DOHH2 (cell line): Measurements from ENCODE around the gene IGFBP2.

ENCODE experiments used
- H3F3A ChIP-seq: fragments of 200-600 bp; sonication (generic), shearing (Covaris generic); 2 replicates; pipeline ENCODE4 v1.6.0; 2016; ENCODE audit warnings: antibody characterized with exemption, mild to moderate bottlenecking; ENCODE audit not compliant: control insufficient read depth, insufficient read depth
- H3K27ac ChIP-seq: fragments of 200-600 bp; sonication (generic); 2 replicates; pipeline ENCODE4 v1.5.1; 2014; ENCODE audit warnings: low read depth, mild to moderate bottlenecking, low read length, moderate library complexity
- H3K27me3 ChIP-seq: fragments of 200-600 bp; sonication (generic); 2 replicates; pipeline ENCODE4 v1.6.1; 2014; ENCODE audit warnings: mild to moderate bottlenecking, low read length, mixed read lengths; ENCODE audit not compliant: control insufficient read depth
- H3K36me3 ChIP-seq: fragments of 200-600 bp; sonication (generic); 2 replicates; pipeline ENCODE4 v1.6.1; 2014; ENCODE audit warnings: mild to moderate bottlenecking, low read length, moderate library complexity, mixed read lengths; ENCODE audit not compliant: control insufficient read depth
- H3K4me1 ChIP-seq: fragments of 200-600 bp; sonication (generic); 2 replicates; pipeline ENCODE4 v1.6.1; 2014; ENCODE audit warnings: mild to moderate bottlenecking, low read length, mixed read lengths; ENCODE audit not compliant: control insufficient read depth
- H3K4me2 ChIP-seq: fragments of 200-600 bp; sonication (generic); 2 replicates; pipeline ENCODE4 v1.6.0; 2014; ENCODE audit warnings: mild to moderate bottlenecking, low read length, moderate library complexity
- H3K4me3 ChIP-seq: fragments of 200-600 bp; sonication (generic); 2 replicates; pipeline ENCODE4 v1.5.1; 2014; ENCODE audit warnings: mild to moderate bottlenecking, low read length, mixed read lengths
- H3K79me2 ChIP-seq: fragments of 200-600 bp; sonication (generic); 2 replicates; pipeline ENCODE4 v1.6.1; 2014; ENCODE audit warnings: mild to moderate bottlenecking, low read length, mixed read lengths; ENCODE audit not compliant: control insufficient read depth
- H3K9me2 ChIP-seq: fragments of 200-600 bp; sonication (generic); replicated peaks from 2 replicates; pipeline ENCODE4 v1.6.1; 2014; ENCODE audit warnings: mild to moderate bottlenecking, low read length, mixed read lengths; ENCODE audit not compliant: control insufficient read depth
- H3K9me3 ChIP-seq: fragments of 200-600 bp; sonication (generic); 2 replicates; pipeline ENCODE4 v1.6.1; 2014; ENCODE audit warnings: antibody characterized with exemption, low read length, mixed read lengths; ENCODE audit not compliant: control insufficient read depth, insufficient read depth
- H4K20me1 ChIP-seq: fragments of 200-600 bp; sonication (generic); 2 replicates; pipeline ENCODE4 v1.6.0; 2014; ENCODE audit warnings: low read depth, mild to moderate bottlenecking, antibody characterized with exemption, low read length, moderate library complexity; ENCODE audit not compliant: control insufficient read depth, insufficient read depth
- EZH2phosphoT487 ChIP-seq: fragments of 200-600 bp; sonication (generic); IDR thresholded peaks from 2 replicates; pipeline ENCODE4 v1.6.1; 2017; ENCODE audit warnings: borderline replicate concordance, mild to moderate bottlenecking, antibody characterized with exemption, low read length, moderate library complexity, mixed read lengths
- TF ChIP-seq, protein P1 (sequence below): fragments of 200-600 bp; sonication (generic); IDR thresholded peaks from one replicate; pipeline ENCODE4 v1.5.1; 2014; ENCODE audit warnings: antibody characterized with exemption, mild to moderate bottlenecking, low read depth, low read length; ENCODE audit not compliant: poor library complexity, severe bottlenecking

IGFBP2 gene

DNA sequence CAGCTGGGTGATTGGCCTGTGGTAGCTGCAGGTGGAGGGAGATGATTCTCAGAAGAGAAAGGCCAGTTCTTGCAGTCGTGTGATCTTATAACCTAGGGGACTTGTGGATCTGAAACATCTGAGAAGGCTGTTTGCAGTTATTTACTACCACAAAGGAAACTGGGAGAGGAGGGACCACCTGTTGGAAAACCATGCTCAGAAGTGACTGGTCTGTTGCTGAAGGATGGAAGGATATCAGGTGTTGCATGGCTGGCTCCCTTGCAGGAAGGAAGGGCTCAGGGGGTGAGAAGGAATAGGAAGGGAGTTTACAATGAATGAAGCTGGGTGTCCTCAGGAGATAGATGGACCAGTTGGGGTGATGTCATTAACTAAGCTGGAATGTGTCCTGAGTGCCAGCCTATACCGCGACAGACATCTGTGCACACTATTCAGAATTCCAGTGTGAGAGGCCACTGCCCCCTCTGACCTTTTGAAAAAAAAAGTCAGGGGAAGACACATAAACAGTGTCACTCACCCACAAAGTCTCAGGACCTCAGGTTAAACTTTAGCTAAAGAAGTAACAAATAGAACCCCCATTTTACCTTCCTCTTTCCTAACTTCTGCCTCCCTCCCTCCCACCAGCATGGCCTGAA, 17.5 kb downstream of the IGFBP2 start:
- no peaks in the 10 kb centered on the region for H3F3A ChIP-seq
- no peaks in the 10 kb centered on the region for H3K79me2 ChIP-seq
- H3K27ac ChIP-seq, result no peak overlapping the region
- H3K9me2 ChIP-seq, result no peaks in the 10 kb centered on the region
- TF ChIP-seq EZH2phosphoT487, result no peak
- TF ChIP-seq, protein P1, sequence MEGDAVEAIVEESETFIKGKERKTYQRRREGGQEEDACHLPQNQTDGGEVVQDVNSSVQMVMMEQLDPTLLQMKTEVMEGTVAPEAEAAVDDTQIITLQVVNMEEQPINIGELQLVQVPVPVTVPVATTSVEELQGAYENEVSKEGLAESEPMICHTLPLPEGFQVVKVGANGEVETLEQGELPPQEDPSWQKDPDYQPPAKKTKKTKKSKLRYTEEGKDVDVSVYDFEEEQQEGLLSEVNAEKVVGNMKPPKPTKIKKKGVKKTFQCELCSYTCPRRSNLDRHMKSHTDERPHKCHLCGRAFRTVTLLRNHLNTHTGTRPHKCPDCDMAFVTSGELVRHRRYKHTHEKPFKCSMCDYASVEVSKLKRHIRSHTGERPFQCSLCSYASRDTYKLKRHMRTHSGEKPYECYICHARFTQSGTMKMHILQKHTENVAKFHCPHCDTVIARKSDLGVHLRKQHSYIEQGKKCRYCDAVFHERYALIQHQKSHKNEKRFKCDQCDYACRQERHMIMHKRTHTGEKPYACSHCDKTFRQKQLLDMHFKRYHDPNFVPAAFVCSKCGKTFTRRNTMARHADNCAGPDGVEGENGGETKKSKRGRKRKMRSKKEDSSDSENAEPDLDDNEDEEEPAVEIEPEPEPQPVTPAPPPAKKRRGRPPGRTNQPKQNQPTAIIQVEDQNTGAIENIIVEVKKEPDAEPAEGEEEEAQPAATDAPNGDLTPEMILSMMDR, result no peak
- no peaks in the 10 kb centered on the region for H4K20me1 ChIP-seq
- H3K27me3 ChIP-seq, result peaks cover 7% of the 10 kb centered on the region; the same call in 1 of the 2 replicates
- H3K4me1 ChIP-seq, result no peaks in the 10 kb centered on the region
- H3K9me3 ChIP-seq, result peaks cover 10% of the 10 kb centered on the region; the same call in 1 of the 2 replicates
- H3K4me3 ChIP-seq, result no peak overlapping the region
- no peak overlapping the region for H3K4me2 ChIP-seq
- no peaks in the 10 kb centered on the region for H3K36me3 ChIP-seq

DNA sequence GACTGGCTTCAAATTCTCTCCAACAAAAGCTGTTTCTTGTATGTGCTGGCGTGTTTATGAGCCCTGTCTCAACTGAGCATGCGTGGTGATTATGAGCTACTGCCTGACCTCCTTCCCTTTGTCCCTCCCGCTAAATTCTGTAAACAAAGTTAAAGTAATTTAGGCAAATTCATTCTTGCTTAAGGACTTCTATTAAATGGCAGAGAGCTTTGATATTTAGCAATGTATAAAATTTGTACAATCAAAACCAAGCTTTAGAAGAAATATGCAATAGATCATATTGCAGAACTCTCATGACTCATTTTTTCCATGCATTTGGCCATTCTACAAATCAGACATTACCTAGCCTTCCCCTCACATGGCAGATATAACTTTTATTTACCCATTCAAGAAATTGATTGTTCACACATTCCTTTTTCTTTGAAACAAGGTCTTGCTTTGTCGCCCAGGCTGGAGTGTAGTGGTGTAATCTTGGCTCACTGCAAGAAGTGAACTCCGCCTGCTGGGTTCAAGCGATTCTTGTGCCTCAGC, 18.2 kb downstream of the IGFBP2 start:
- no peaks in the 10 kb centered on the region for H3K79me2 ChIP-seq
- no peak overlapping the region for H3K4me2 ChIP-seq
- no peaks in the 10 kb centered on the region for H3K36me3 ChIP-seq
- no peaks in the 10 kb centered on the region for H3F3A ChIP-seq
- H3K9me3 ChIP-seq, result peaks cover 4% of the 10 kb centered on the region; the same call in 1 of the 2 replicates
- H4K20me1 ChIP-seq, result no peaks in the 10 kb centered on the region
- H3K9me2 ChIP-seq, result no peaks in the 10 kb centered on the region
- TF ChIP-seq, protein P1, result no peak
- TF ChIP-seq EZH2phosphoT487, result no peak
- no peak overlapping the region for H3K27ac ChIP-seq
- peaks cover 7% of the 10 kb centered on the region; the same call in 1 of the 2 replicates for H3K27me3 ChIP-seq
- H3K4me3 ChIP-seq, result no peak overlapping the region
- H3K4me1 ChIP-seq, result no peaks in the 10 kb centered on the region

DNA sequence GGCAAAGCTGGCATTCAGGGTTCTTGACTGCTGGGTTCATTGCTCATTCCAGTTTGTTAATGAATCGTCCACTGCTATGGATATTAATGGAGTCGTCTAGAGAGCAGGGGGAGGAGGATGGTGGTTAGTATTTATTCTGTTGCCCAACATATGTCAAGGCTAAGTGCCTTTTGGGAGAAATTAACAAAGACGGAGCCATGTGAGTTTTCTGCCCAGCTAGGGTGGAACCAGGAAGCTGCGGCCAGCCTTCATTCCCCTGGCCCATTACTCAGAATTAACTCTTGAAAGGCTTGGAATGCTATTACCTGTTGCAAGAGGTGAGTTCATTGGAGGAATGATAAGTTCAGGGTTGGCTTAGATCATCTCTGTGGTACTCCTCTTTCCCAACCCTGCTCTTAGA, 19.3 kb downstream of the IGFBP2 start:
- Histone ChIP-seq H3F3A (no peaks in the 10 kb centered on the region), H3K9me2 (no peaks in the 10 kb centered on the region), H3K9me3 (no peaks in the 10 kb centered on the region), H4K20me1 (no peaks in the 10 kb centered on the region), H3K4me3 (no peak overlapping the region), H3K4me2 (no peak overlapping the region), H3K36me3 (no peaks in the 10 kb centered on the region), H3K27ac (no peak overlapping the region), H3K27me3 (peaks cover 11% of the 10 kb centered on the region; the same call in 1 of the 2 replicates), H3K4me1 (no peaks in the 10 kb centered on the region), H3K79me2 (no peaks in the 10 kb centered on the region)
- TF ChIP-seq, protein P1, result no peak
- no peak for TF ChIP-seq EZH2phosphoT487
